Measurements from ENCODE around the gene SLC2A11. TPM values are rescaled to one million over a fixed set of nuclear protein-coding genes. Genes with fewer than 3 reads are reported as not detected.

SLC2A11 gene
- total RNA-seq (2022; extraction: Qiagen RNA extraction) = 8.9 to 10.5 TPM (median 9.9 TPM) in 5 replicates

GRCh38 chr22:23857606-23858483 is at the start of gene SLC2A11:
Gene SLC2A11 (plus strand): TSS chr22:23857875. CDS start chr22:23858000, 125 bp downstream.

GRCh38 chr22:23838681-23839468 is 18.8 kb upstream of the SLC2A11 start, which contains the start of gene DERL3:
Gene DERL3 (minus strand): TSS chr22:23839006. CDS start chr22:23838987, 19 bp downstream.

GRCh38 chr22:23893945-23894709 is 36.5 kb downstream of the SLC2A11 start, which contains the start of gene MIF:
Gene MIF (plus strand): TSS chr22:23894383. CDS start chr22:23894475, 92 bp downstream.

Other genes with a start within 250 kb of the SLC2A11 start
- gene DRICH1, start 225.6 kb upstream of the SLC2A11 start, total RNA-seq (2022; extraction: Qiagen RNA extraction) = 0.11 to 0.37 TPM (median 0.26 TPM) in 3 of 5 replicates, not detected in the others
- gene RGL4, start 166.9 kb upstream of the SLC2A11 start, total RNA-seq (2022; extraction: Qiagen RNA extraction) = not detected in 5 replicates
- gene ZNF70, start 106.8 kb upstream of the SLC2A11 start, total RNA-seq (2022; extraction: Qiagen RNA extraction) = 0.91 to 1.4 TPM (median 1.0 TPM) in 5 replicates
- gene VPREB3, start 103.5 kb upstream of the SLC2A11 start, total RNA-seq (2022; extraction: Qiagen RNA extraction) = 0.74 to 1.0 TPM (median 0.77 TPM) in 5 replicates
- gene C22orf15, start 94.9 kb upstream of the SLC2A11 start, total RNA-seq (2022; extraction: Qiagen RNA extraction) = not detected in 5 replicates
- gene CHCHD10, start 89.9 kb upstream of the SLC2A11 start, total RNA-seq (2022; extraction: Qiagen RNA extraction) = 78.0 to 199 TPM (median 189 TPM) in 5 replicates
- gene MMP11, start 85.0 kb upstream of the SLC2A11 start, total RNA-seq (2022; extraction: Qiagen RNA extraction) = 0.13 to 0.29 TPM (median 0.18 TPM) in 5 replicates
- gene SMARCB1, start 70.9 kb upstream of the SLC2A11 start, total RNA-seq (2022; extraction: Qiagen RNA extraction) = 50.3 to 55.9 TPM (median 53.2 TPM) in 5 replicates
- gene DERL3, start 18.9 kb upstream of the SLC2A11 start, total RNA-seq (2022; extraction: Qiagen RNA extraction) = 0.42 to 0.74 TPM (median 0.59 TPM) in 5 replicates
- gene MIF, start 36.5 kb downstream of the SLC2A11 start, total RNA-seq (2022; extraction: Qiagen RNA extraction) = 487 to 986 TPM (median 932 TPM) in 5 replicates
- gene GSTT2B, start 103.3 kb downstream of the SLC2A11 start, total RNA-seq (2022; extraction: Qiagen RNA extraction) = 0.15 to 0.48 TPM (median 0.34 TPM) in 5 replicates
- gene DDTL, start 109.0 kb downstream of the SLC2A11 start, total RNA-seq (2022; extraction: Qiagen RNA extraction) = 1.3 to 1.8 TPM (median 1.7 TPM) in 5 replicates
- 114 to 185 TPM (median 157 TPM) in 5 replicates for gene DDT, start 116.6 kb downstream of the SLC2A11 start, total RNA-seq (2022; extraction: Qiagen RNA extraction)
- 0.27 TPM in 1 of 5 replicates, not detected in the others for gene GSTT2, start 122.3 kb downstream of the SLC2A11 start, total RNA-seq (2022; extraction: Qiagen RNA extraction)
- gene GSTT4, start 147.6 kb downstream of the SLC2A11 start, total RNA-seq (2022; extraction: Qiagen RNA extraction) = not detected in 5 replicates
- 28.4 to 38.5 TPM (median 35.0 TPM) in 5 replicates for gene CABIN1, start 153.4 kb downstream of the SLC2A11 start, total RNA-seq (2022; extraction: Qiagen RNA extraction)

Measured in A549 treated with AZD2906 at 1 μM for 4 hours (cell line).